K562 (cell line): Measurements from ENCODE around the gene ZNF768. TPM values are rescaled to one million over a fixed set of nuclear protein-coding genes. Genes with fewer than 3 reads are reported as not detected.

Source experiments
- CEBPB ChIP-seq: fragments of 450-650 bp; IDR thresholded peaks from 2 replicates; pipeline ENCODE4 v1.6.1; 2016; ENCODE audit warnings: missing genetic modification characterization, missing compliant biosample characterization
- CHAMP1 ChIP-seq: fragments of 450-650 bp; IDR thresholded peaks from 2 replicates; pipeline ENCODE4 v1.6.1; 2016; ENCODE audit warnings: mild to moderate bottlenecking
- DMBX1 ChIP-seq: fragments of 250-450 bp; sonication (Bioruptor Pico); IDR thresholded peaks from 2 replicates; pipeline ENCODE4 v1.8.0; 2022; ENCODE audit warnings: inconsistent platforms, mild to moderate bottlenecking, moderate library complexity, borderline replicate concordance
- ELF2 ChIP-seq: fragments of 250-450 bp; sonication (Bioruptor Pico); IDR thresholded peaks from 2 replicates; pipeline ENCODE4 v1.5.0; 2021; ENCODE audit warnings: mild to moderate bottlenecking
- ESRRA ChIP-seq: fragments of 450-650 bp; IDR thresholded peaks from 2 replicates; pipeline ENCODE4 v1.6.1; 2014; ENCODE audit warnings: low read depth, mild to moderate bottlenecking, moderate library complexity, borderline replicate concordance
- KLF16 ChIP-seq: IDR thresholded peaks from 2 replicates; pipeline ENCODE4 v1.6.1; 2016; ENCODE audit warnings: antibody characterized with exemption
- MAZ ChIP-seq, 2 experiments: fragments of 450-650 bp in 1 of 2; sonication (generic) in 1 of 2; formaldehyde crosslinking; IDR thresholded peaks in 1 of 2; conservative IDR thresholded peaks in 1 of 2; 2 replicates each; pipeline versions ENCODE4 v1.4.0 to v1.5.0; 2020; ENCODE audit warnings: mild to moderate bottlenecking in 1 of 2, missing genetic modification reagents in 1 of 2
- RFX1 ChIP-seq: fragments of 450-650 bp; IDR thresholded peaks from 2 replicates; pipeline ENCODE4 v1.6.1; 2016; ENCODE audit warnings: mild to moderate bottlenecking, moderate library complexity
- SPI1 ChIP-seq: IDR thresholded peaks from 2 replicates; pipeline ENCODE4 v1.6.1; 2011; ENCODE audit warnings: low read depth, low read length, control low read depth, borderline replicate concordance
- ZBTB26 ChIP-seq: fragments of 450-650 bp; formaldehyde crosslinking; IDR thresholded peaks from 2 replicates; pipeline ENCODE4 v1.4.0; 2022; ENCODE audit warnings: missing genetic modification characterization
- ZNF146 ChIP-seq: IDR thresholded peaks from one replicate; pipeline ENCODE4 v1.6.1; 2018; ENCODE audit warnings: missing compliant biosample characterization; ENCODE audit not compliant: unreplicated experiment
- ZNF318 ChIP-seq, 2 experiments: fragments of 450-650 bp; IDR thresholded peaks; 2 replicates each; pipeline ENCODE4 v1.6.1; 2016; ENCODE audit warnings: mild to moderate bottlenecking in 2 of 2, borderline replicate concordance in 1 of 2, low read depth in 1 of 2, moderate library complexity in 1 of 2
- polyA plus RNA-seq, 8 experiments: library from polyadenylated mRNA; depleted of rRNA in 4 of 8; stranded (reverse) in 5 of 8; unstranded in 3 of 8; fragments of >200 nt; fragmentation: Nextera tagmentation in 2 of 8; fragmentation: Illumina TruSeq in 1 of 8; extraction: Ambion mirVana in 2 of 8; extraction: Trizol in 1 of 8; gene quantifications; 2 replicates each; pipeline versions ENCODE4 v1.2.1 to v1.2.3, GENCODE V29; 2011 to 2014; ENCODE audit warnings: inconsistent platforms in 1 of 8, missing spikeins in 1 of 8
- total RNA-seq, 7 experiments: library from RNA; depleted of rRNA in 6 of 7; stranded (reverse); fragments of >200 nt in 6 of 7; fragmentation: Illumina TruSeq in 2 of 7; extraction: Trizol in 2 of 7; gene quantifications; 2 replicates each; pipeline versions ENCODE4 v1.2.1 to v1.2.3, GENCODE V29; 2011 to 2021; ENCODE audit warnings: low replicate concordance in 1 of 7

ZNF768 gene
- total and polyA plus RNA-seq, 9 of the 15 experiments (the other 6 are each of a cell fraction or from before 2014, with no cell fraction given) = 0.13 to 50.7 (median 26.9) TPM

DNA sequence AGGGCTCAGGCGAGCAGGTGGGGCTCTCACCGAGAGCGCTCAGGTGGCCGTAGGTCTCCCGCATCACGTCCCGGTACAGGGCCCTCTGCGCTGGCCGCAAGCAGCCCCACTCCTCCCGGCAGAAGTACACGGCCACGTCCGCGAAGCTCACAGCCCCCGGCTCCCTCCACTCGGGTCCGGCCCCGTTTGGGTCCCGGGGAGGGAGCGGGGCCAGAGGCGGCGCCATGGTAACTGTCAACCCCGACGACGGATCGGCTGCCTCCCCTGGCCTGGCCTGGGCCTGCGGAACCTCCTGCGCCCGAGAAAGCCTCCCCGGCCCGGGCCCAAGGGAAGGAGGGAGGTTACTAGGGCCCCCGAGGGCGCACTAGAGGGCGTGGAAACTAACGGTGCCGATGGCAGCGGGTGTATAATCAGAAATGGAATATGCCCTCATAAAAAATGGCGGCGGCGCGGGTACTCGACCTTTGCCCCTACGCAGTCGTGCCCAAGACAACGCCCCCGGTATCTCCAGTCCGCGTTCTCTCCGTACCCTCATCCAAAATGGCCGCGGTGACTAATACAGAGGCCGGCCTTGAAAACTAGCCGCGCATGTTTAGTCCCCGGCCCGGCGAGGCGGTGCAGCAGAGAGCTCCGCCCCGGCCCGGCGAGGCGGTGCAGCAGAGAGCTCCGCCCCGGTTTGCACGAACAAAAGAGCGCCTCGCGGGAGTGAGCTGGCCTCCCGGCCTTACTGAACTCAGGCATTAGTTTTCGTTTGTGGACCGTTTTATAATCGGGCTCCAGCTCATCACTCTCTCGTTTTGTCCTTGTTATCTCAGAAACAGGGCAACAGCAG is 31.8 kb upstream of the ZNF768 start, which contains the start of gene ZNF764 (continued):
- TF ChIP-seq ZNF318 (IDR thresholded peaks at IDR 0.05; ENCODE audit: borderline replicate concordance in 1 of 2, low read depth in 1 of 2) (no peak), SPI1 (no peak), DMBX1 (peak; percentile 22; the same call in 1 of the 2 replicates), ELF2 (CRISPR knock-in tag) (peak; percentile 77), ESRRA (peak; percentile 11; the same call in 1 of the 2 replicates), KLF16 (no peak), ZNF146 (CRISPR knock-in tag) (no peak), ZBTB26 (CRISPR knock-in tag) (no peak), MAZ (CRISPR knock-in tag; conservative IDR thresholded peaks at IDR 0.05 in 1 of 2, IDR thresholded peaks at IDR 0.05 in 1 of 2) (peak; percentile 9 to 79; a peak in 3 of 4 replicates), CHAMP1 (no peak), CEBPB (tag) (no peak), RFX1 (peak; percentile 80)
